Peyer's patch (tissue), 4 donors: ENCODE data around the gene LMTK2. TPM values are rescaled to one million over a fixed set of nuclear protein-coding genes. Genes with fewer than 3 reads are reported as not detected.

Experiments used
- DNase-seq, 3 donors: peaks; one replicate each; pipeline ENCODE4 v3.0.0-alpha.2; 2017 to 2019
- H3K27ac ChIP-seq, 4 donors: fragments of 200-600 bp; sonication (generic); one replicate each; pipeline ENCODE4 v1.5.1; 2016 to 2019
- H3K27me3 ChIP-seq, 2 donors: fragments of 200-600 bp; sonication (generic); one replicate each; pipeline ENCODE4 v1.5.1; 2019
- H3K36me3 ChIP-seq, 3 donors: fragments of 200-600 bp; sonication (generic); one replicate each; pipeline ENCODE4 v1.5.1; 2016 to 2019
- H3K4me1 ChIP-seq, 4 donors: fragments of 200-600 bp; sonication (generic); one replicate each; pipeline ENCODE4 v1.5.1; 2016 to 2019
- H3K4me3 ChIP-seq, 4 donors: fragments of 200-600 bp; sonication (generic); 1 replicate in 3 of 4; 2 replicates in 1 of 4; pipeline ENCODE4 v1.5.1; 2016 to 2019; ENCODE audit warnings: mild to moderate bottlenecking in 1 of 4
- H3K9me3 ChIP-seq, 4 donors: fragments of 200-600 bp; sonication (generic); one replicate each; pipeline ENCODE4 v1.5.1; 2016 to 2019; ENCODE audit warnings: mild to moderate bottlenecking in 1 of 4
- POLR2A ChIP-seq, 2 donors: fragments of 450-650 bp; IDR thresholded peaks; one replicate each; pipeline ENCODE4 v1.5.1; 2017; ENCODE audit warnings: antibody characterized with exemption in 2 of 2, mild to moderate bottlenecking in 2 of 2, moderate library complexity in 2 of 2
- total RNA-seq, 4 donors: library from RNA; depleted of rRNA; stranded (reverse); fragments of >200 nt; gene quantifications; one replicate each; pipeline ENCODE4 v1.1.0, GENCODE V29; 2016
- TF ChIP-seq, protein P1 (sequence below), 6 experiments: fragments of 450-650 bp in 4 of 6; fragments of 200-600 bp in 2 of 6; sonication (generic) in 1 of 6; IDR thresholded peaks; one replicate each; pipeline ENCODE4 v1.5.1; 2017 to 2019; ENCODE audit warnings: antibody characterized with exemption in 6 of 6, mild to moderate bottlenecking in 3 of 6, moderate library complexity in 1 of 6

LMTK2 gene
- total RNA-seq, 4 donors from 2014 or later: 23.1 to 54.0 (median 51.4) TPM

DNA sequence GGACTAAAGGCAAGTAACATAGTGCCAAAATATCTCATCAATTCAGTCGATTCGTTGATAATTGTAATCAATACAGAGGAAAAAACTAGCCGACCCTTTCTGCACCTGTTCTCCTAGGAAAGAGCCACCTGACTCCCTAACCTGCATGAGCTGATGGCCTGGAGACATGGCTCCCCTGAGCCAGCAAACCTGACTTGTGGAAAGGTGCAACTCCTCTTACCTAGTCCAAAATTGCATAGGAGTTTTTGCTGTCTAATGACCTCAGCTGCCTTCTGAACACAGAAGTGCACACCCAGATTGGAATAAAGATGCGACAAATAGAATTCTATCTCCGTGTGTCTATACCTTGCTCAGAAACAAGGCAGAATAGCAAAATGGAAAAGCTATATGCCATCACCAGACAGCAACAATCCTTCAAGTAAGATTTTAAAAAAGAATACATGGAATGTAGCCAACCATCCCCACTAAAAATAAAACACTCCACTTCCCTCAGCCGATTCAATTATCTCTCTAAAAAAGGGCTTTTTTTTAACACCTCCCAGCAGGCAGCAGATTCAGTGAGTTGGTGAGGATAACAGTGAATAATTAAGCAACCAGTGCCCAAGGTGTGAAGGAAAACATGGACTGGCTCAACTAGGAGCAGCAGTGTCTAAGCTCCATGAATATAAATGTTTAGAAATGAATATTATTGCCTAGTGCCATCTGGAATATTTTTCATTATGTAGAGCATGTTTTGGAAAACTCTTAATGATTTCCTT is 26.6 kb upstream of the LMTK2 start:
- no peaks in the 10 kb centered on the region for H3K9me3 ChIP-seq

DNA sequence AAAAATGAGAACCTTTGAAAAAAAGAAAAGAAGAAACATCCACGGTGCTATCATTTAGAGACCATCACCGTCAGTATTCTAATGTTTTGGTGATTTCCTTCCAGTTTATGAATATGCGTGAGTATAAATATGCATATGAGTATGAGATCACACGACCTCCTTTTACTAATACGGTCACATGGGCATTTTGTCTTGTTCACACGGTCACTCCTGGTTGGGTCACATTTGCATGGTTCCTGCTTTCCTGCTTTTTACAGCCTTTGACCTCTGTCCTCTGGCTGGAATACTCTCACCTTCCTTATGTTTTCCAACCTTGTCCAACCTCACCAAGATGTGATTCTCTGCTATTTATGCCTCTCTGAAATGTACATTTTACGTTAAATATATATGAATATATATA is 25.3 kb upstream of the LMTK2 start:
- no peaks in the 10 kb centered on the region for H3K9me3 ChIP-seq
- no peaks in the 10 kb centered on the region for H3K36me3 ChIP-seq
- no peaks in the 10 kb centered on the region for H3K27me3 ChIP-seq
- peaks cover 0 to 16% (median 0%) of the 10 kb centered on the region in 4 donors for H3K4me1 ChIP-seq
- no peak overlapping the region for H3K27ac ChIP-seq
- H3K4me3 ChIP-seq: no peak overlapping the region
- TF ChIP-seq POLR2A (IDR thresholded peaks at IDR 0.05): no peak
- TF ChIP-seq, protein P1, sequence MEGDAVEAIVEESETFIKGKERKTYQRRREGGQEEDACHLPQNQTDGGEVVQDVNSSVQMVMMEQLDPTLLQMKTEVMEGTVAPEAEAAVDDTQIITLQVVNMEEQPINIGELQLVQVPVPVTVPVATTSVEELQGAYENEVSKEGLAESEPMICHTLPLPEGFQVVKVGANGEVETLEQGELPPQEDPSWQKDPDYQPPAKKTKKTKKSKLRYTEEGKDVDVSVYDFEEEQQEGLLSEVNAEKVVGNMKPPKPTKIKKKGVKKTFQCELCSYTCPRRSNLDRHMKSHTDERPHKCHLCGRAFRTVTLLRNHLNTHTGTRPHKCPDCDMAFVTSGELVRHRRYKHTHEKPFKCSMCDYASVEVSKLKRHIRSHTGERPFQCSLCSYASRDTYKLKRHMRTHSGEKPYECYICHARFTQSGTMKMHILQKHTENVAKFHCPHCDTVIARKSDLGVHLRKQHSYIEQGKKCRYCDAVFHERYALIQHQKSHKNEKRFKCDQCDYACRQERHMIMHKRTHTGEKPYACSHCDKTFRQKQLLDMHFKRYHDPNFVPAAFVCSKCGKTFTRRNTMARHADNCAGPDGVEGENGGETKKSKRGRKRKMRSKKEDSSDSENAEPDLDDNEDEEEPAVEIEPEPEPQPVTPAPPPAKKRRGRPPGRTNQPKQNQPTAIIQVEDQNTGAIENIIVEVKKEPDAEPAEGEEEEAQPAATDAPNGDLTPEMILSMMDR (IDR thresholded peaks at IDR 0.05): no peak
- peak in 1 of 3 donors; percentile 56 for DNase-seq

More for the DNA sequence above, 26.6 kb upstream of the LMTK2 start:
- Histone ChIP-seq H3K4me3 (no peak overlapping the region), H3K36me3 (no peaks in the 10 kb centered on the region), H3K27ac (no peak overlapping the region), H3K4me1 (peaks cover 0 to 16% (median 0%) of the 10 kb centered on the region in 4 donors), H3K27me3 (no peaks in the 10 kb centered on the region)
- no peak for TF ChIP-seq POLR2A (IDR thresholded peaks at IDR 0.05)
- TF ChIP-seq, protein P1 (IDR thresholded peaks at IDR 0.05): no peak
- DNase-seq: no peak

- peak overlapping the region in 3 of 4 donors; percentile 40 to 86 (median 72) for H3K27ac ChIP-seq
- H3K36me3 ChIP-seq: no peaks in the 10 kb centered on the region
- H3K4me3 ChIP-seq: no peak overlapping the region
- DNase-seq: peak in 1 of 3 donors; percentile 43
- H3K4me1 ChIP-seq: peaks cover 0 to 22% (median 0%) of the 10 kb centered on the region in 4 donors
- no peaks in the 10 kb centered on the region for H3K9me3 ChIP-seq
- H3K27me3 ChIP-seq: no peaks in the 10 kb centered on the region
- TF ChIP-seq, protein P1 (IDR thresholded peaks at IDR 0.05): no peak
- TF ChIP-seq POLR2A (IDR thresholded peaks at IDR 0.05): no peak
Observed at GRCh38 chr7:98084631-98085030, 22.0 kb upstream of the LMTK2 start.

GRCh38 chr7:98085674-98086073 is 21.0 kb upstream of the LMTK2 start:
- no peaks in the 10 kb centered on the region for H3K36me3 ChIP-seq
- H3K27ac ChIP-seq: peak overlapping the region in 3 of 4 donors; percentile 73 to 95 (median 85)
- peak in 2 of 3 donors; percentile 57 to 60 for DNase-seq
- H3K27me3 ChIP-seq: no peaks in the 10 kb centered on the region
- no peak overlapping the region for H3K4me3 ChIP-seq
- peaks cover 0 to 22% (median 0%) of the 10 kb centered on the region in 4 donors for H3K4me1 ChIP-seq
- TF ChIP-seq POLR2A (IDR thresholded peaks at IDR 0.05): no peak
- TF ChIP-seq, protein P1 (IDR thresholded peaks at IDR 0.05): peak in 3 of 6 experiments; percentile 25 to 55 (median 55)
- H3K9me3 ChIP-seq: no peaks in the 10 kb centered on the region

DNA sequence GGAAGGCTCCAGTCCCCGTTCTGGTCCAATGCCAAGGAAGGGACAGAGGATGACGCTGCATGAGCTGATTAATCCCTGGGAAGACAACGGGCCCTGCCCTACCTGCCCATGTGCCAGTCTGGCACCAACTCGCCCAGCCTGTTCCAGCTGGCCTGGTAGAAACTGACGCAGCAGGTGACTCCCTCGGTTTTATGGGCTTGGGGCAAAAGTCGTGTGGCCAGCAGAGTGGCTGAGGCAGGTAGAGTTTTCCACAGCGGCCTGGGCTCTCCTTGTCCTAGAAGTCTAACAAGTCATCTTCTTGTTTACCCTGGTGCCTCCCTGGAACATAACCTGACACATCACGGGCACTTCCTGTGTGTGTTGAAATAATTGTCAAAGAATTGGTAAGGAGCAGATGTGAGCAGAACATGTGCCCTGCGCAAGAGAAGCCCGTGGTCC is 20.4 kb upstream of the LMTK2 start:
- H3K4me1 ChIP-seq: peaks cover 0 to 22% (median 0%) of the 10 kb centered on the region in 4 donors
- H3K27ac ChIP-seq: peak overlapping the region in 3 of 4 donors; percentile 81 to 95 (median 88)

More for the DNA sequence above, 20.4 kb upstream of the LMTK2 start:
- Histone ChIP-seq H3K9me3 (no peaks in the 10 kb centered on the region), H3K4me3 (no peak overlapping the region), H3K27me3 (no peaks in the 10 kb centered on the region), H3K36me3 (no peaks in the 10 kb centered on the region)
- DNase-seq: peak in 2 of 3 donors; percentile 93 to 95
- TF ChIP-seq, protein P1 (IDR thresholded peaks at IDR 0.05): no peak
- peak in 1 of 2 donors; percentile 52 for TF ChIP-seq POLR2A (IDR thresholded peaks at IDR 0.05)
